ENCODE results near the gene ZFP42.
"Not testable (repeated sequence)": the region's sequence is repeated elsewhere in the genome, so short reads cannot be mapped to it uniquely, and the experiment has no call there.

ZFP42 gene

GRCh38 chr4:188023682-188024081 is 28.1 kb downstream of the ZFP42 start:
- DNase-seq: no peak

- DNase-seq: no peak
These were observed 29.9 kb downstream of the ZFP42 start for GRCh38 chr4:188025476-188025875.

- no peak for DNase-seq
These were observed 33.5 kb downstream of the ZFP42 start for GRCh38 chr4:188029114-188029513.

- no peak for DNase-seq
These were observed 34.8 kb downstream of the ZFP42 start for GRCh38 chr4:188030401-188030800.

GRCh38 chr4:188031751-188032150 is 36.2 kb downstream of the ZFP42 start:
- DNase-seq: no peak

- DNase-seq: no peak
These were observed 36.6 kb downstream of the ZFP42 start for GRCh38 chr4:188032170-188032569.

- DNase-seq: no peak
These were observed 37.0 kb downstream of the ZFP42 start for GRCh38 chr4:188032583-188032982.

GRCh38 chr4:188037003-188037713 is 41.6 kb downstream of the ZFP42 start:
- no peak for DNase-seq

GRCh38 chr4:188041721-188042120 is 46.1 kb downstream of the ZFP42 start:
- DNase-seq: no peak

GRCh38 chr4:188042191-188042590 is 46.6 kb downstream of the ZFP42 start:
- DNase-seq: no peak

GRCh38 chr4:188043154-188043553 is 47.6 kb downstream of the ZFP42 start:
- no peak for DNase-seq

- DNase-seq: not testable (repeated sequence)
These were observed 49.9 kb downstream of the ZFP42 start for GRCh38 chr4:188045461-188045860.

GRCh38 chr4:188046657-188047056 is 51.1 kb downstream of the ZFP42 start:
- DNase-seq: no peak

- no peak for DNase-seq
These were observed 57.7 kb downstream of the ZFP42 start for GRCh38 chr4:188053302-188053701.

All from activated T-cell treated with anti-CD3 and anti-CD28 coated beads for 4 hours (primary cell).